Breast epithelium (tissue), 3 donors: ENCODE measurements around the gene CYP46A1.

Source experiments
- POLR2A ChIP-seq: fragments of 450-650 bp; IDR thresholded peaks from one replicate; pipeline ENCODE4 v1.6.1; 2016; ENCODE audit warnings: antibody characterized with exemption, mild to moderate bottlenecking, moderate library complexity
- POLR2AphosphoS5 ChIP-seq, 3 donors: sonication (generic); formaldehyde crosslinking; IDR thresholded peaks; one replicate each; pipeline ENCODE4 v1.6.1; 2017; ENCODE audit warnings: antibody characterized with exemption in 3 of 3
- TF ChIP-seq, protein P1 (sequence below), 3 donors: fragments of 450-650 bp; IDR thresholded peaks; one replicate each; pipeline ENCODE4 v1.5.1; 2016 to 2017; ENCODE audit warnings: antibody characterized with exemption in 3 of 3, mild to moderate bottlenecking in 3 of 3, moderate library complexity in 3 of 3

- TF ChIP-seq POLR2A (no peak), POLR2AphosphoS5 (IDR thresholded peaks at IDR 0.05) (no peak)
- TF ChIP-seq, protein P1, sequence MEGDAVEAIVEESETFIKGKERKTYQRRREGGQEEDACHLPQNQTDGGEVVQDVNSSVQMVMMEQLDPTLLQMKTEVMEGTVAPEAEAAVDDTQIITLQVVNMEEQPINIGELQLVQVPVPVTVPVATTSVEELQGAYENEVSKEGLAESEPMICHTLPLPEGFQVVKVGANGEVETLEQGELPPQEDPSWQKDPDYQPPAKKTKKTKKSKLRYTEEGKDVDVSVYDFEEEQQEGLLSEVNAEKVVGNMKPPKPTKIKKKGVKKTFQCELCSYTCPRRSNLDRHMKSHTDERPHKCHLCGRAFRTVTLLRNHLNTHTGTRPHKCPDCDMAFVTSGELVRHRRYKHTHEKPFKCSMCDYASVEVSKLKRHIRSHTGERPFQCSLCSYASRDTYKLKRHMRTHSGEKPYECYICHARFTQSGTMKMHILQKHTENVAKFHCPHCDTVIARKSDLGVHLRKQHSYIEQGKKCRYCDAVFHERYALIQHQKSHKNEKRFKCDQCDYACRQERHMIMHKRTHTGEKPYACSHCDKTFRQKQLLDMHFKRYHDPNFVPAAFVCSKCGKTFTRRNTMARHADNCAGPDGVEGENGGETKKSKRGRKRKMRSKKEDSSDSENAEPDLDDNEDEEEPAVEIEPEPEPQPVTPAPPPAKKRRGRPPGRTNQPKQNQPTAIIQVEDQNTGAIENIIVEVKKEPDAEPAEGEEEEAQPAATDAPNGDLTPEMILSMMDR (IDR thresholded peaks at IDR 0.05): no peak
Observed at GRCh38 chr14:99722741-99723140, 38.6 kb downstream of the CYP46A1 start.
